GM23338 (cell line): ENCODE data around the gene FRS2. TPM values are rescaled to one million over a fixed set of nuclear protein-coding genes. Genes with fewer than 3 reads are reported as not detected.

Experiments used
- ATAC-seq: fragments of 200-7000 bp; cut with Tn5 transposase; 3 replicates; pipeline ENCODE4 v1.9.1; 2020
- DNase-seq: peaks from one replicate; pipeline ENCODE4 v3.0.0-alpha.2; 2015; ENCODE audit warnings: low spot score
- H2AFZ ChIP-seq: fragments of 200-600 bp; sonication (generic); 2 replicates; pipeline ENCODE4 v1.8.0; 2016; ENCODE audit warnings: antibody characterized with exemption, mild to moderate bottlenecking, moderate library complexity
- H3F3A ChIP-seq: fragments of 200-600 bp; sonication (generic); replicated peaks from 2 replicates; pipeline ENCODE4 v1.8.0; 2017; ENCODE audit warnings: antibody characterized with exemption, mixed run types, low read depth
- H3K27ac ChIP-seq: fragments of 200-600 bp; sonication (generic); 2 replicates; pipeline ENCODE4 v1.6.1; 2016; ENCODE audit warnings: low read depth
- H3K27me3 ChIP-seq: fragments of 200-600 bp; sonication (generic); 2 replicates; pipeline ENCODE4 v1.8.0; 2016; ENCODE audit warnings: mild to moderate bottlenecking, mixed run types, moderate library complexity; ENCODE audit not compliant: insufficient read depth
- H3K36me3 ChIP-seq: fragments of 200-600 bp; sonication (generic); 2 replicates; pipeline ENCODE4 v1.8.0; 2016; ENCODE audit warnings: mild to moderate bottlenecking; ENCODE audit not compliant: insufficient read depth
- H3K4me1 ChIP-seq: fragments of 200-600 bp; sonication (generic); 2 replicates; pipeline ENCODE4 v1.8.0; 2016; ENCODE audit warnings: mild to moderate bottlenecking, moderate library complexity; ENCODE audit not compliant: insufficient read depth
- H3K4me2 ChIP-seq: fragments of 200-600 bp; sonication (generic); 2 replicates; pipeline ENCODE4 v1.7.1; 2017; ENCODE audit warnings: mixed run types
- H3K4me3 ChIP-seq: fragments of 200-600 bp; sonication (generic); 2 replicates; pipeline ENCODE4 v1.6.1; 2016; ENCODE audit warnings: mixed run types
- H3K79me2 ChIP-seq: fragments of 200-600 bp; sonication (generic); replicated peaks from 2 replicates; pipeline ENCODE4 v1.8.0; 2017; ENCODE audit warnings: mild to moderate bottlenecking; ENCODE audit not compliant: insufficient read depth
- H3K9me2 ChIP-seq: fragments of 200-600 bp; sonication (generic); 2 replicates; pipeline ENCODE4 v1.8.0; 2017; ENCODE audit not compliant: insufficient read depth
- H4K20me1 ChIP-seq: fragments of 200-600 bp; sonication (generic); replicated peaks from 2 replicates; pipeline ENCODE4 v1.8.0; 2017; ENCODE audit warnings: mild to moderate bottlenecking; ENCODE audit not compliant: insufficient read depth
- H3K27ac Mint-ChIP-seq: 2 replicates; pipeline ENCODE4 v1.8.0; 2020; ENCODE audit warnings: inconsistent platforms, mild to moderate bottlenecking, moderate library complexity, mixed read lengths
- H3K27me3 Mint-ChIP-seq: 3 replicates; pipeline ENCODE4 v1.8.0; 2022; ENCODE audit warnings: low read depth, mild to moderate bottlenecking, moderate library complexity, mixed read lengths, inconsistent platforms; ENCODE audit not compliant: insufficient read depth, poor library complexity
- H3K36me3 Mint-ChIP-seq: 3 replicates; pipeline ENCODE4 v1.8.0; 2021; ENCODE audit warnings: low read depth, mild to moderate bottlenecking, inconsistent platforms, moderate library complexity, mixed read lengths
- H3K4me1 Mint-ChIP-seq: 3 replicates; pipeline ENCODE4 v1.8.0; 2020; ENCODE audit warnings: mild to moderate bottlenecking, inconsistent platforms, mixed read lengths
- H3K4me3 Mint-ChIP-seq: 3 replicates; pipeline ENCODE4 v1.8.0; 2021; ENCODE audit warnings: moderate library complexity, mild to moderate bottlenecking, inconsistent platforms, mixed read lengths
- H3K9me3 Mint-ChIP-seq: 3 replicates; pipeline ENCODE4 v1.8.0; 2020; ENCODE audit warnings: moderate library complexity, mild to moderate bottlenecking, inconsistent platforms, mixed read lengths
- CREB1 ChIP-seq: fragments of 250-450 bp; sonication (Bioruptor Pico); IDR thresholded peaks from 2 replicates; pipeline ENCODE4 v1.5.0; 2020; ENCODE audit warnings: low read depth, mild to moderate bottlenecking, moderate library complexity
- EZH2 ChIP-seq: fragments of 200-600 bp; sonication (generic); IDR thresholded peaks from one replicate; pipeline ENCODE4 v1.8.0; 2017; ENCODE audit warnings: antibody characterized with exemption, mild to moderate bottlenecking, low read depth; ENCODE audit not compliant: unreplicated experiment
- EZH2phosphoT487 ChIP-seq: fragments of 200-600 bp; sonication (generic); IDR thresholded peaks from one replicate; pipeline ENCODE4 v1.8.1; 2018; ENCODE audit warnings: antibody characterized with exemption; ENCODE audit not compliant: unreplicated experiment
- NANOG ChIP-seq: IDR thresholded peaks from 2 replicates; pipeline ENCODE4 v1.6.1; 2016; ENCODE audit warnings: antibody characterized with exemption, borderline replicate concordance
- POLR2AphosphoS5 ChIP-seq: IDR thresholded peaks from 2 replicates; pipeline ENCODE4 v1.6.1; 2016; ENCODE audit warnings: antibody characterized with exemption, low read depth
- REST ChIP-seq: IDR thresholded peaks from one replicate; pipeline ENCODE4 v1.6.1; 2018; ENCODE audit warnings: antibody characterized with exemption; ENCODE audit not compliant: unreplicated experiment
- STAT1 ChIP-seq: IDR thresholded peaks from one replicate; pipeline ENCODE4 v1.6.1; 2016; ENCODE audit warnings: antibody characterized with exemption; ENCODE audit not compliant: unreplicated experiment
- ZNF114 ChIP-seq: fragments of 250-450 bp; sonication (Bioruptor Pico); IDR thresholded peaks from 2 replicates; pipeline ENCODE4 v1.5.0; 2020; ENCODE audit warnings: mild to moderate bottlenecking, moderate library complexity
- ZNF331 ChIP-seq: fragments of 250-450 bp; sonication (Bioruptor Pico); IDR thresholded peaks from 2 replicates; pipeline ENCODE4 v1.5.0; 2020; ENCODE audit warnings: low read depth, mild to moderate bottlenecking, moderate library complexity
- polyA plus RNA-seq: library from polyadenylated mRNA; unstranded; fragments of >200 nt; fragmentation: Nextera tagmentation; extraction: Ambion mirVana; gene quantifications from 2 replicates; pipeline ENCODE4 v1.2.1, GENCODE V29; 2016
- total RNA-seq: library from RNA; depleted of rRNA; stranded (reverse); fragments of >200 nt; shearing (Covaris generic); gene quantifications from 2 replicates; pipeline ENCODE4 v1.2.3, GENCODE V29; 2014
- TF ChIP-seq, protein P1 (sequence below): fragments of 250-450 bp; sonication (Bioruptor Pico); IDR thresholded peaks from 2 replicates; pipeline ENCODE4 v1.5.0; 2020; ENCODE audit warnings: mild to moderate bottlenecking, moderate library complexity
- TF ChIP-seq, protein P2 (sequence below): IDR thresholded peaks from 2 replicates; pipeline ENCODE4 v1.6.1; 2016; ENCODE audit warnings: antibody characterized with exemption
- TF ChIP-seq, protein P3 (sequence below), 2 experiments: fragments of 200-600 bp in 1 of 2; sonication (generic) in 1 of 2; conservative IDR thresholded peaks; 2 replicates each; pipeline versions ENCODE4 v1.5.1 to v1.6.1; 2016 to 2017; ENCODE audit warnings: antibody characterized with exemption in 2 of 2, low read depth in 2 of 2, mild to moderate bottlenecking in 2 of 2, moderate library complexity in 1 of 2

FRS2 gene
- total and polyA plus RNA-seq, 2 experiments from 2014 or later: 34.3 to 45.0 TPM

DNA sequence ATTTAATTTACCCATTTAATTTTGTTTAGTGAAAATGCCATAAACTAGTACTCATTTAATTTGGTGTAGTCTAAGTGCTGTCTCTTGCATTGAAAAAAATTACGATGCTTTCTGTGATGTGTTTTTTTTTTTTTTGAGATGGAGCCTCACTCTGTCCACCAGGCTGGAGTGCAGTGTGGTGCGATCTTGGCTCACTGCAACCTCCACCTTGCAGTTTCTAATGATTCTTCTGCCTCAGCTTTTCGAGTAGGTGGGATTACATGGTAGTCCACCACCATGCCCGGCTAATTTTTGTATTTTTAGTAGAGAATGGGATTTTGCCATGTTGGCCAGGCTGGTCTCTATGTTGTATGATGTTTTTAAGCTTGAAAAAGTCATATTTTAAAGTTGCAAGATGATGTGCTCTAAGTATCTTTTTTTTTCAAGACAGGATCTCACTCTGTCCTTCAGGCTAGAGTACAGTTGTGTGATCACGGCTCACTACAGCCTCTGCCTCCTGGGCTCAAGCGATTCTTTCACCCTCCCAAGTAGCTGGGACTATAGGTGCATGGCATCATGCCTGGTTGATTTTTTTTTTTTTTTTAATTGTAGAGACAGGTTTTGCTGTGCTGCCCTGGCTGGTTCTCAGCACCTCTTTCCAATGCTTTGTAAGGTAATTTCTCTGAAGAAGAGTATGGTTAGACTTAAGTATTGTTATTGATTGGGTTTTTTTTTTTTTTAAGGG, 131.9 kb downstream of the FRS2 start:
- H3K79me2 ChIP-seq: no peaks in the 10 kb centered on the region
- no peak overlapping the region for H3K27ac Mint-ChIP-seq
- no peaks in the 10 kb centered on the region for H3K4me1 Mint-ChIP-seq

More for the DNA sequence above, 131.9 kb downstream of the FRS2 start:
- TF ChIP-seq REST (no peak), POLR2AphosphoS5 (no peak), ZNF114 (CRISPR knock-in tag) (no peak), CREB1 (CRISPR knock-in tag) (no peak), ZNF331 (no peak), NANOG (no peak), EZH2 (no peak), EZH2phosphoT487 (no peak), STAT1 (no peak)
- TF ChIP-seq, protein P1, sequence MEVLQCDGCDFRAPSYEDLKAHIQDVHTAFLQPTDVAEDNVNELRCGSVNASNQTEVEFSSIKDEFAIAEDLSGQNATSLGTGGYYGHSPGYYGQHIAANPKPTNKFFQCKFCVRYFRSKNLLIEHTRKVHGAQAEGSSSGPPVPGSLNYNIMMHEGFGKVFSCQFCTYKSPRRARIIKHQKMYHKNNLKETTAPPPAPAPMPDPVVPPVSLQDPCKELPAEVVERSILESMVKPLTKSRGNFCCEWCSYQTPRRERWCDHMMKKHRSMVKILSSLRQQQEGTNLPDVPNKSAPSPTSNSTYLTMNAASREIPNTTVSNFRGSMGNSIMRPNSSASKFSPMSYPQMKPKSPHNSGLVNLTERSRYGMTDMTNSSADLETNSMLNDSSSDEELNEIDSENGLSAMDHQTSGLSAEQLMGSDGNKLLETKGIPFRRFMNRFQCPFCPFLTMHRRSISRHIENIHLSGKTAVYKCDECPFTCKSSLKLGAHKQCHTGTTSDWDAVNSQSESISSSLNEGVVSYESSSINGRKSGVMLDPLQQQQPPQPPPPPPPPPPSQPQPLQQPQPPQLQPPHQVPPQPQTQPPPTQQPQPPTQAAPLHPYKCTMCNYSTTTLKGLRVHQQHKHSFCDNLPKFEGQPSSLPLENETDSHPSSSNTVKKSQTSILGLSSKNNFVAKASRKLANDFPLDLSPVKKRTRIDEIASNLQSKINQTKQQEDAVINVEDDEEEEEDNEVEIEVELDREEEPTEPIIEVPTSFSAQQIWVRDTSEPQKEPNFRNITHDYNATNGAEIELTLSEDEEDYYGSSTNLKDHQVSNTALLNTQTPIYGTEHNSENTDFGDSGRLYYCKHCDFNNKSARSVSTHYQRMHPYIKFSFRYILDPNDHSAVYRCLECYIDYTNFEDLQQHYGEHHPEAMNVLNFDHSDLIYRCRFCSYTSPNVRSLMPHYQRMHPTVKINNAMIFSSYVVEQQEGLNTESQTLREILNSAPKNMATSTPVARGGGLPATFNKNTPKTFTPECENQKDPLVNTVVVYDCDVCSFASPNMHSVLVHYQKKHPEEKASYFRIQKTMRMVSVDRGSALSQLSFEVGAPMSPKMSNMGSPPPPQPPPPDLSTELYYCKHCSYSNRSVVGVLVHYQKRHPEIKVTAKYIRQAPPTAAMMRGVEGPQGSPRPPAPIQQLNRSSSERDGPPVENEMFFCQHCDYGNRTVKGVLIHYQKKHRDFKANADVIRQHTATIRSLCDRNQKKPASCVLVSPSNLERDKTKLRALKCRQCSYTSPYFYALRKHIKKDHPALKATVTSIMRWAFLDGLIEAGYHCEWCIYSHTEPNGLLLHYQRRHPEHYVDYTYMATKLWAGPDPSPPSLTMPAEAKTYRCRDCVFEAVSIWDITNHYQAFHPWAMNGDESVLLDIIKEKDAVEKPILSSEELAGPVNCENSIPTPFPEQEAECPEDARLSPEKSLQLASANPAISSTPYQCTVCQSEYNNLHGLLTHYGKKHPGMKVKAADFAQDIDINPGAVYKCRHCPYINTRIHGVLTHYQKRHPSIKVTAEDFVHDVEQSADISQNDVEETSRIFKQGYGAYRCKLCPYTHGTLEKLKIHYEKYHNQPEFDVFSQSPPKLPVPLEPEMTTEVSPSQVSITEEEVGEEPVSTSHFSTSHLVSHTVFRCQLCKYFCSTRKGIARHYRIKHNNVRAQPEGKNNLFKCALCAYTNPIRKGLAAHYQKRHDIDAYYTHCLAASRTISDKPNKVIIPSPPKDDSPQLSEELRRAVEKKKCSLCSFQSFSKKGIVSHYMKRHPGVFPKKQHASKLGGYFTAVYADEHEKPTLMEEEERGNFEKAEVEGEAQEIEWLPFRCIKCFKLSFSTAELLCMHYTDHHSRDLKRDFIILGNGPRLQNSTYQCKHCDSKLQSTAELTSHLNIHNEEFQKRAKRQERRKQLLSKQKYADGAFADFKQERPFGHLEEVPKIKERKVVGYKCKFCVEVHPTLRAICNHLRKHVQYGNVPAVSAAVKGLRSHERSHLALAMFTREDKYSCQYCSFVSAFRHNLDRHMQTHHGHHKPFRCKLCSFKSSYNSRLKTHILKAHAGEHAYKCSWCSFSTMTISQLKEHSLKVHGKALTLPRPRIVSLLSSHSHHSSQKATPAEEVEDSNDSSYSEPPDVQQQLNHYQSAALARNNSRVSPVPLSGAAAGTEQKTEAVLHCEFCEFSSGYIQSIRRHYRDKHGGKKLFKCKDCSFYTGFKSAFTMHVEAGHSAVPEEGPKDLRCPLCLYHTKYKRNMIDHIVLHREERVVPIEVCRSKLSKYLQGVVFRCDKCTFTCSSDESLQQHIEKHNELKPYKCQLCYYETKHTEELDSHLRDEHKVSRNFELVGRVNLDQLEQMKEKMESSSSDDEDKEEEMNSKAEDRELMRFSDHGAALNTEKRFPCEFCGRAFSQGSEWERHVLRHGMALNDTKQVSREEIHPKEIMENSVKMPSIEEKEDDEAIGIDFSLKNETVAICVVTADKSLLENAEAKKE (CRISPR knock-in tag): no peak
- TF ChIP-seq, protein P2, sequence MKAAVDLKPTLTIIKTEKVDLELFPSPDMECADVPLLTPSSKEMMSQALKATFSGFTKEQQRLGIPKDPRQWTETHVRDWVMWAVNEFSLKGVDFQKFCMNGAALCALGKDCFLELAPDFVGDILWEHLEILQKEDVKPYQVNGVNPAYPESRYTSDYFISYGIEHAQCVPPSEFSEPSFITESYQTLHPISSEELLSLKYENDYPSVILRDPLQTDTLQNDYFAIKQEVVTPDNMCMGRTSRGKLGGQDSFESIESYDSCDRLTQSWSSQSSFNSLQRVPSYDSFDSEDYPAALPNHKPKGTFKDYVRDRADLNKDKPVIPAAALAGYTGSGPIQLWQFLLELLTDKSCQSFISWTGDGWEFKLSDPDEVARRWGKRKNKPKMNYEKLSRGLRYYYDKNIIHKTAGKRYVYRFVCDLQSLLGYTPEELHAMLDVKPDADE: no peak
- TF ChIP-seq, protein P3, sequence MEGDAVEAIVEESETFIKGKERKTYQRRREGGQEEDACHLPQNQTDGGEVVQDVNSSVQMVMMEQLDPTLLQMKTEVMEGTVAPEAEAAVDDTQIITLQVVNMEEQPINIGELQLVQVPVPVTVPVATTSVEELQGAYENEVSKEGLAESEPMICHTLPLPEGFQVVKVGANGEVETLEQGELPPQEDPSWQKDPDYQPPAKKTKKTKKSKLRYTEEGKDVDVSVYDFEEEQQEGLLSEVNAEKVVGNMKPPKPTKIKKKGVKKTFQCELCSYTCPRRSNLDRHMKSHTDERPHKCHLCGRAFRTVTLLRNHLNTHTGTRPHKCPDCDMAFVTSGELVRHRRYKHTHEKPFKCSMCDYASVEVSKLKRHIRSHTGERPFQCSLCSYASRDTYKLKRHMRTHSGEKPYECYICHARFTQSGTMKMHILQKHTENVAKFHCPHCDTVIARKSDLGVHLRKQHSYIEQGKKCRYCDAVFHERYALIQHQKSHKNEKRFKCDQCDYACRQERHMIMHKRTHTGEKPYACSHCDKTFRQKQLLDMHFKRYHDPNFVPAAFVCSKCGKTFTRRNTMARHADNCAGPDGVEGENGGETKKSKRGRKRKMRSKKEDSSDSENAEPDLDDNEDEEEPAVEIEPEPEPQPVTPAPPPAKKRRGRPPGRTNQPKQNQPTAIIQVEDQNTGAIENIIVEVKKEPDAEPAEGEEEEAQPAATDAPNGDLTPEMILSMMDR (conservative IDR thresholded peaks at IDR 0.05; ENCODE audit: low read depth in 2 of 2): no peak
- peaks cover 23% of the 10 kb centered on the region for H4K20me1 ChIP-seq
- H3K4me3 ChIP-seq: no peak overlapping the region
- no peak overlapping the region for H2AFZ ChIP-seq
- H3K9me3 Mint-ChIP-seq: peaks cover 4% of the 10 kb centered on the region; the same call in 1 of the 3 replicates
- peaks cover 68% of the 10 kb centered on the region for H3K36me3 Mint-ChIP-seq
- H3K27ac ChIP-seq: no peak overlapping the region
- H3K27me3 Mint-ChIP-seq: peaks cover 7% of the 10 kb centered on the region
- H3F3A ChIP-seq: peaks cover 11% of the 10 kb centered on the region; the same call in 1 of the 2 replicates
- H3K4me1 ChIP-seq: no peaks in the 10 kb centered on the region
- H3K9me2 ChIP-seq: no peaks in the 10 kb centered on the region
- ATAC-seq: peak; percentile 56; the same call in 2 of the 3 replicates
- no peak for DNase-seq
- H3K4me3 Mint-ChIP-seq: no peak overlapping the region
- H3K27me3 ChIP-seq: no peaks in the 10 kb centered on the region
- no peak overlapping the region for H3K4me2 ChIP-seq
- H3K36me3 ChIP-seq: peaks cover 46% of the 10 kb centered on the region
